HCEC 1CT (cell line): ENCODE results near the gene RARB.
A peak's percentile ranks its signal among the peaks of the same experiment; 100 is the strongest.

Experiments used
- DNase-seq: peaks from one replicate; pipeline ENCODE4 v3.0.0-alpha.2; 2017

Gene RARB

DNA sequence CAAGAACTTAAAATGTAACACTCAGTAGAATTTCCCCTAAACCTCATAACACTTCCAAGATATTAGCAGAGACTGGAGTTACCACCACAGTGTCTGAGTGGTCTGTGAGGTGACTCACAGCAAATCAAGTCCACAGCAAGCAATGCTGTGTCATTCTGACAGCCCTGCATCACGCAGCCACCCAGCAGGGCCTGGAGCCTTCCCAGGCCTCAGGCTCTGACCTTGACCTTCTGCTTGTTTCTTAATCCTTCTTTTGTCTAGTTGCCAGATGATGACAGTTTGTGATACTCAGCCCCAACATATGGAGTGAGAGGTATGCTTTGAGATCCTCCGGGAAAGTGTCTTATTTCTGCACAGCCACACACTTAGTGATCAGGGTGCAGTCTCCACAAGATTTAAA is 154.2 kb downstream of the RARB start:
- DNase-seq = peak; percentile 96

DNA sequence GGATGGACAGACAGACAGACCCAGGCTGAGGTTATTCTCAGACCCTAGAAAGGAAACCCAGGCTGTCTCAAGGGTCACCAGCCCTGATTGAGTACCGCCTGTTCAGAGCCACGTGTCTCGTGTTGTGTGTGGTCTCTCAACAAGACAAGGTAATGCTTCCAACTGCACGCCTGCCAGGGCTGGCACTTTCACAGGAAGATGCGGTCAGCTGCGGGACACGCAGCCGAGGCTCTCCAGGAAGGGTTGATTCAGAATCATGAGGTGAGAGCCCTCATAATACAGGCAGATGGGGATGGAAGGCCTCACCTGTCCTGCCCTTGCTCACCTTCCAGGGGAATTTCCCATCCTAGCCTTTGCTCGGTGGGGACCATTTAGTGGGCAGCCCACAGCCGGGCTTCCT is 155.3 kb downstream of the RARB start:
- DNase-seq = no peak

GRCh38 chr3:25584011-25584789 is 156.1 kb downstream of the RARB start:
- DNase-seq = no peak

DNA sequence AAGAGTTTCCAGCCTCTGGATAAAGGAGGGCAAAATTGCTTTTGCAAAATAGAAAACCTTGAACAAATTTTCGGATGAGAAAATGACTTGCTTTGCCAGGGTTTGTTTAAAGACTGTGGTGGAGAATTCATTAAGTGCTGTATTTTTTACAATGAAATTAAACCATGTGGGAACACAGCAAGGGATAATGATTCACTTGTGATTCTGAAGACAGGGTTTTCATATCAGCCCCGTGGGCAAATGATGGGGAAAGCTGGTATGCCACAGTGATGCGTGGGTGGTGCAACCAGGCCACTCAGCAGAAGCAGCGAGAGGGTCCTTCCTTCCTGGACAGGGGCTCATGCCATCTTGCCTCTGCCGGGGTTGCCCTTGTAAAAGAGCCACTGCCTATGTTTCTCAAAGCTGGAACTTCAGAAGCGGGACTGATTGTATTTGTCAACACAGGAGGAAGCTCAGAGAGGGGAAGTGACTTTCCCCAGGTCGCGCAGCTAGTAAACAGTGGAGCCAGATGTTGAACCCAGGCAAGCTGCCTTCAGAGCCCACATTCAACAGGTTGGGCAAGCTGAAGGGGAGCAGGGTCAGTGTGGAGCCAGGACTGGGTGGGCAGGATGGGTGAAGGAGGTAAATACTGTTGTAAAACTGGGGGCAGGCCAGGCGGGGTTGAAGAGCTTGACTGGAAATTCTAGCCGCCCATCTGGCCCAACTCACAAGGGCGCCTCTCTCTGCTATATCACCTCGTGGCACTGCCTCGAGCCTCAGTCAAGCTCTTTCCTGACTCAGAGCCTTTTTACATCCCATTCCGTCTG is 157.5 kb downstream of the RARB start:
- no peak for DNase-seq

- no peak for DNase-seq
Observed at GRCh38 chr3:25586167-25586505, 158.1 kb downstream of the RARB start.

GRCh38 chr3:25586553-25586952 is 158.5 kb downstream of the RARB start:
- DNase-seq = no peak

DNA sequence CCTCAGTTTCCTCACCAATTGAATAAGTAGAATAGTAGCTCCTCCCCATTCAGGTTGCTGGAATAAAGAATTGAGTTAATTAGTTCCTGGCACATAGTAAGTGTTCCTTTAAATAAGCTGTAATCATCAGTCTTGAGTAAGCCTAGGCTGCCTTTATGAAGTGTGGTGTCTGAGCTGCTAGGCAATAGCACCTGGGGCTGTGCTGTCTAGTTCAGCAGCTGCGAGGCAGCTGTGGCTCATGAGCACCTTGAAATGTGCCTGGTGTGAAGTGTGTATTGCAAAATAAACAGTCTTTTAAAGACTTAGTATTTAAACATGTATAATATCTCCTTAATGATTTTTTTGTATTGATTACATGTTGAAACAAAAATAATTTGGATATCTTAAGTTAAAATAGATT is 159.0 kb downstream of the RARB start:
- DNase-seq = peak; percentile 21

GRCh38 chr3:25587526-25587925 is 159.5 kb downstream of the RARB start:
- peak; percentile 65 for DNase-seq

DNA sequence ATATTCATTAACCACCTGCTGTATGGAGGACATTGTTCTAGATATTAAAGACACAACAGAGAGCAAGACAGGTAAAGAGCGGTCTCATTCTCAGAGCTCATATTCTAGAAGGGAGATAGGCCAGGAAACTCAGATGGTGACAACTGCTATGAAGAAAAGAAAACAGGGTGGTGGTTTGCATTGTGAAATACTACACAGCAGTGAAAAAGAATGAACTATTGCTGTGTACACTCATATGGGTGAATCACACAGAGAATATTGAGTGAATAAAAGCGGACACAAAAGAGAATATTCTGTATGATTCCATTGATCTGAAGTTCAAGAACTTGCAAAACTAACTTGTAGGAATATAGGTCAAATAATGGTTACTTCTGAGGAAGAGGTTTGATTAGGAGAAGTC is 159.9 kb downstream of the RARB start:
- DNase-seq = no peak

- DNase-seq = no peak
Observed at GRCh38 chr3:25588441-25589103, 160.5 kb downstream of the RARB start.

DNA sequence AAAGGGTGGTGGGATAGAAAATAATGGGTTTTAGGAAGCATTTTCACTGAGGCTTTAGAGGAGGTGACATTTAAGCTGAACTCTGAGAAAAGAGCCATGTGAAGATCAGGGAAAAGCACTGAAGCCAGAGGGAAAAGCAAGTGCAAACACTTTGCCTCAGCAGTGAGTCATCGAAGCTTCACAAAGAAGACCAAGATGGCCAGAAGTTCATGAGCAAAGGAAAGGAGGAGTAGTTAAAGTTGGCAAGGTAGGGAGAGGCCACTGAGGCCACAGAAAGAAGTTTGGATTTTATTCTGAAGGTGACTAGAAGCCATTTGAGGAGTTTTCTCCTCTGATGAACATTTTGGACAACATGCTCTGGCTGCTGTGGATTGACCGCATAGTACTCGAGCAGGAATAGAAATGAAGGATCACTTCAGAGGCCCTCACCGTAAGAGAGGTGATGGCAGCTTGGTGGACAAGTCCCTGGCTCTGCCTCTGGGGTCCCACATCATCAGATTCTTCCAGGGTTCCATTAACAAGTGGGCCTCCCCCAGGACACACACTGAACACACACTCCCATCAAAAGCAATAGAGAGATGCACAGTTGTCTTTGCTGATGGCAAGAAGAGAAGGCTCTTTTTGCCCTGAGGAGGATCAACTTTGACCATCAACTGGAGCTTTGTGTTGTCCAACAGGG is 161.2 kb downstream of the RARB start:
- no peak for DNase-seq

- no peak for DNase-seq
Observed at GRCh38 chr3:25589783-25590258, 161.8 kb downstream of the RARB start.

DNA sequence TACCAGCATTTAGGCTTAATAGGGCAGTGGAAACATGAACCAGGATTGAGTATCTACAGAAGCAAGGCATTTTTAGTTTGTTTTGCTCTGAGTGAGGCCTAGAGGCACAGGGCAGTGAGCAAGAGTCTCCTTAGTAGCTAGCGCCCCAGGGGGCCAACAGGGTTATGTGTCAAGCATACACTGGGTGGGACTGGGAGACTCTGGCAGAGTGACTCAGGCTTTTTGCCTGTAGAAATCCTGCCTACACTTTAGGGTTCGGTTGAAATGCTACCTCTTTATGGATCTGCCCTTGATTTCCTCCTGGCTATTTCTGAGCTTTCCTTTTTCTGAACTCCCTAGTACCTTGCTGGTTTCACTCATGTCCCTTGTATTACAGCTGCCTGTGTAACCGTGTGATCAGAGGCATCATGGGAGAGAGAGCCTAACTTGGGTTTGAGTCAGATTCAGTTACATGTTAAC is 164.5 kb downstream of the RARB start:
- DNase-seq = peak; percentile 83

- no peak for DNase-seq
Observed at GRCh38 chr3:25593001-25593400, 164.9 kb downstream of the RARB start.

DNA sequence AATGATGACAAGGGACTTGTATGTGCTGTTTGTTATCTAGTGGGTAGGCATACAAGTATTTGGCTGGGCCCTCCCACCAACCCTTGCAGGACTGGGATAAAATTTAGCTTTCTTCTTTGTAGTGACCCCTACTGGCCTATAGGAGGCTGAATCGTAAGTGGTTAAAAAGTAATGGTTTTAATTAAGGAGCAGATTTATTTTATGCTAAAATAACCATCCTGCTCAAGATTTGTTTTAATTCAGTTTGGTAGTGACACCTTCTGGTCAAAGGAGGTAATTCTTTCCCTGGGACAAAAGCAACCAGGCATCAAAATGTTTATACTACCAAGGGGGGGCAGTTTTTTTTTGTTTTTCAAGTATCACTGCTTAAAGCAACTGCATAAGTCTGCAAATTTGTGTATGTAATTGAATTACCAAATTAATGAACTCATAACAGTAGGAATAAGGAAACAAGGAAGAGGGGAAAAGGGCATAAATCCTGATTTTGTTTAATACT is 166.0 kb downstream of the RARB start:
- DNase-seq = peak; percentile 86

DNA sequence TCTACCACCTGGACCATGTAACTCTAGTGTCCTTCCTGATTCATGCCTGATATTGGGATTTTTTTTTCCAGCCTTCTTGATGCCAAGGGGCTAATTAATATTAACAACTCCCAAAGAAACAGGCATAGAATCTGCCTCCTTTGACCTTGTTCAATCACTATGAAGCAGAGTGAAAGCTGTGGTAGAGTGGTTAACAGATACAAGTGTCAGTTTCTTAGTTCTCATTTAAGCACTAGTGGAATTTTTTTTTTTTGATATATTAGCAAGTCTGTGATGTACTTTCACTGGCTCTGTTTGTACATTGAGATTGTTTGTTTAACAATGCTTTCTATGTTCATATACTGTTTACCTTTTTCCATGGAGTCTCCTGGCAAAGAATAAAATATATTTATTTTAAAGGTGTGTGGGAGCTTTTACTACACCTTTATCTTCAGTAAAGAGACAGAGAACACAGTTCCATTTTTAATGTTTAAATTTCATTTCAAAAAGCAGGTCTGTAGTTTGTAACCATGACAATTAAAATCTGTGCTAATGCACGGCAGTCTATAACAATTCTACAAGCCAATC is 169.6 kb downstream of the RARB start:
- no peak for DNase-seq

DNA sequence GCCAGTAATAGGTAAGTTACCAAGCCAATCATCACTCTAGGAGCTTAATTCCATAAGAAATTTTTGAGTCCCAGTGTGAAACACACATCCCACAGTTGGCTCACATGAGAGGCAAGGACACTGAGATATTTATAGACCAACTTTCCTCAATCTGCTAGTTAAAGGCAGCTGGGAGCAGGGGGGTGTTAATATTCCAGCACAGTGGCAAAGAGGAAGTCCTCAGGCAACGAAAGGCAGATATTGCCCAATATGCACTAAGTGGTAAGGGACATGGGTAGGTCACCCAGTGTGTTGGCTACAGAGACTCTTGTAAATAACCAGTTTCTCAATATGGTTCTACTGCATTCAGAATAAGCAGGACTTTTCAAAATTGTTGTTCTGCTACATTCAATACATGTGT is 175.6 kb downstream of the RARB start:
- DNase-seq = no peak

- DNase-seq = peak; percentile 77
Observed at GRCh38 chr3:25604107-25604805, 176.2 kb downstream of the RARB start.

DNA sequence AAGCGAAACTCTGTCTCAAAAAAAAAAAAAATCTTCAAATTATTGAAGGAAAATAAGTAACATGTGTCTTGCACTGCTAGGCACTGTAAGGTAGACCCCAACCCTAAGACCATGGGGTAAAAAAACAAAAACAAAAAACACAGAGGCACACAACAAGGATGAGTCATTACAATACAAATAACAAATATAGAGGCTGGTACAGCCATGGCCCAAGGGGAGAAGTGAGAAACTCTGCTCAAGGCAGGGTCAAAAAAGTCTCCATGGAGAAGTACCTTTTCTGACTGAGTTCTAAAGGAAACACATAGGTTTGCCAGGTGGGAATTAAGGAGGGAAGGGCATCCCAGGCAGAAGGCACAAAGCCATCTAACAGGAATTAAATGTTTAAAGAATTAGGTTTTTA is 182.1 kb downstream of the RARB start:
- DNase-seq = no peak

- DNase-seq = no peak
Observed at GRCh38 chr3:25610779-25611178, 182.7 kb downstream of the RARB start.

- DNase-seq = no peak
Observed at GRCh38 chr3:25611193-25611592, 183.1 kb downstream of the RARB start.

GRCh38 chr3:25618028-25618427 is 190.0 kb downstream of the RARB start:
- DNase-seq = no peak
